MG63 (cell line): ENCODE results near the gene TANC1. TPM values are rescaled to one million over a fixed set of nuclear protein-coding genes. Genes with fewer than 3 reads are reported as not detected.
A peak's percentile ranks its signal among the peaks of the same experiment; 100 is the strongest.

Experiments used
- DNase-seq: peaks from one replicate; pipeline ENCODE4 v3.0.0-alpha.2; 2020
- H3K27me3 ChIP-seq: fragments of 250-450 bp; sonication (Bioruptor Pico); 2 replicates; pipeline ENCODE4 v1.5.1; 2020; ENCODE audit warnings: mild to moderate bottlenecking, moderate library complexity
- H3K36me3 ChIP-seq: fragments of 250-450 bp; sonication (Bioruptor Pico); 2 replicates; pipeline ENCODE4 v1.5.1; 2020; ENCODE audit warnings: mild to moderate bottlenecking, moderate library complexity
- H3K4me3 ChIP-seq: fragments of 250-450 bp; sonication (Bioruptor Pico); 2 replicates; pipeline ENCODE4 v1.5.1; 2020; ENCODE audit warnings: mild to moderate bottlenecking, moderate library complexity
- H3K9me3 ChIP-seq: fragments of 250-450 bp; sonication (Bioruptor Pico); 2 replicates; pipeline ENCODE4 v1.5.1; 2020; ENCODE audit warnings: mild to moderate bottlenecking, moderate library complexity
- total RNA-seq: library from RNA; depleted of rRNA; stranded (reverse); fragments of >200 nt; shearing (Covaris generic); gene quantifications from 2 replicates; pipeline ENCODE4 v1.2.3, GENCODE V29; 2014; ENCODE audit warnings: low replicate concordance

The TANC1 gene
- total RNA-seq, 1 experiment from 2014 or later, result 8.8 TPM

- Histone ChIP-seq H3K36me3 (peaks cover 11% of the 10 kb centered on the region), H3K4me3 (no peak overlapping the region), H3K9me3 (no peaks in the 10 kb centered on the region), H3K27me3 (no peaks in the 10 kb centered on the region)
- no peak for DNase-seq
Measured at GRCh38 chr2:159002462-159003111, 34.1 kb downstream of the TANC1 start.

- Histone ChIP-seq H3K9me3 (no peaks in the 10 kb centered on the region), H3K4me3 (no peak overlapping the region), H3K36me3 (peaks cover 11% of the 10 kb centered on the region), H3K27me3 (no peaks in the 10 kb centered on the region)
- no peak for DNase-seq
Measured at GRCh38 chr2:159003555-159003954, 35.1 kb downstream of the TANC1 start.

GRCh38 chr2:159004849-159005248 lies 36.4 kb downstream of the TANC1 start:
- Histone ChIP-seq H3K36me3 (peaks cover 11% of the 10 kb centered on the region), H3K9me3 (no peaks in the 10 kb centered on the region), H3K27me3 (no peaks in the 10 kb centered on the region), H3K4me3 (no peak overlapping the region)
- DNase-seq, result no peak

- no peak for DNase-seq
- H3K36me3 ChIP-seq, result peaks cover 10% of the 10 kb centered on the region
Measured at GRCh38 chr2:159009940-159010339, 41.5 kb downstream of the TANC1 start.

GRCh38 chr2:159010340-159010739 lies 41.9 kb downstream of the TANC1 start:
- H3K9me3 ChIP-seq, result peaks cover 10% of the 10 kb centered on the region
- H3K36me3 ChIP-seq, result peaks cover 6% of the 10 kb centered on the region
- no peaks in the 10 kb centered on the region for H3K27me3 ChIP-seq
- no peak overlapping the region for H3K4me3 ChIP-seq
- DNase-seq, result peak; percentile 84

More at GRCh38 chr2:159009940-159010339, 41.5 kb downstream of the TANC1 start:
- Histone ChIP-seq H3K27me3 (no peaks in the 10 kb centered on the region), H3K4me3 (no peak overlapping the region), H3K9me3 (peaks cover 7% of the 10 kb centered on the region)

- peaks cover 16% of the 10 kb centered on the region for H3K9me3 ChIP-seq
- no peaks in the 10 kb centered on the region for H3K27me3 ChIP-seq
- DNase-seq, result no peak
- no peak overlapping the region for H3K4me3 ChIP-seq
- H3K36me3 ChIP-seq, result peaks cover 10% of the 10 kb centered on the region
Measured at GRCh38 chr2:159010963-159011362, 42.5 kb downstream of the TANC1 start.

- Histone ChIP-seq H3K27me3 (no peaks in the 10 kb centered on the region), H3K9me3 (peaks cover 21% of the 10 kb centered on the region), H3K4me3 (no peak overlapping the region), H3K36me3 (peaks cover 11% of the 10 kb centered on the region)
- no peak for DNase-seq
Measured at GRCh38 chr2:159012142-159012541, 43.7 kb downstream of the TANC1 start.

GRCh38 chr2:159013103-159013502 lies 44.7 kb downstream of the TANC1 start:
- Histone ChIP-seq H3K27me3 (no peaks in the 10 kb centered on the region), H3K36me3 (peaks cover 11% of the 10 kb centered on the region), H3K9me3 (peaks cover 21% of the 10 kb centered on the region), H3K4me3 (no peak overlapping the region)
- no peak for DNase-seq

- Histone ChIP-seq H3K4me3 (no peak overlapping the region), H3K9me3 (peaks cover 21% of the 10 kb centered on the region), H3K36me3 (peaks cover 11% of the 10 kb centered on the region), H3K27me3 (no peaks in the 10 kb centered on the region)
- DNase-seq, result no peak
Measured at GRCh38 chr2:159015174-159015573, 46.7 kb downstream of the TANC1 start.

GRCh38 chr2:159015823-159016222 lies 47.4 kb downstream of the TANC1 start:
- DNase-seq, result no peak
- Histone ChIP-seq H3K36me3 (peaks cover 11% of the 10 kb centered on the region), H3K27me3 (no peaks in the 10 kb centered on the region), H3K4me3 (no peak overlapping the region), H3K9me3 (peaks cover 21% of the 10 kb centered on the region)

GRCh38 chr2:159017837-159018236 lies 49.4 kb downstream of the TANC1 start:
- DNase-seq, result no peak
- H3K9me3 ChIP-seq, result peaks cover 20% of the 10 kb centered on the region
- peaks cover 11% of the 10 kb centered on the region for H3K36me3 ChIP-seq

GRCh38 chr2:159019021-159019420 lies 50.6 kb downstream of the TANC1 start:
- Histone ChIP-seq H3K36me3 (peaks cover 9% of the 10 kb centered on the region), H3K4me3 (no peak overlapping the region), H3K9me3 (peaks cover 18% of the 10 kb centered on the region), H3K27me3 (no peaks in the 10 kb centered on the region)
- no peak for DNase-seq

More at GRCh38 chr2:159017837-159018236, 49.4 kb downstream of the TANC1 start:
- no peak overlapping the region for H3K4me3 ChIP-seq
- no peaks in the 10 kb centered on the region for H3K27me3 ChIP-seq

- no peaks in the 10 kb centered on the region for H3K9me3 ChIP-seq
- H3K4me3 ChIP-seq, result no peak overlapping the region
- H3K27me3 ChIP-seq, result no peaks in the 10 kb centered on the region
- no peak for DNase-seq
- no peaks in the 10 kb centered on the region for H3K36me3 ChIP-seq
Measured at GRCh38 chr2:159022019-159022418, 53.6 kb downstream of the TANC1 start.

GRCh38 chr2:159026170-159026569 lies 57.7 kb downstream of the TANC1 start:
- Histone ChIP-seq H3K9me3 (no peaks in the 10 kb centered on the region), H3K27me3 (no peaks in the 10 kb centered on the region), H3K36me3 (no peaks in the 10 kb centered on the region), H3K4me3 (no peak overlapping the region)
- DNase-seq, result no peak

- H3K9me3 ChIP-seq, result no peaks in the 10 kb centered on the region
- no peak for DNase-seq
- H3K36me3 ChIP-seq, result no peaks in the 10 kb centered on the region
- H3K27me3 ChIP-seq, result no peaks in the 10 kb centered on the region
- H3K4me3 ChIP-seq, result no peak overlapping the region
Measured at GRCh38 chr2:159028776-159029175, 60.3 kb downstream of the TANC1 start.

GRCh38 chr2:159029936-159030335 lies 61.5 kb downstream of the TANC1 start:
- no peaks in the 10 kb centered on the region for H3K36me3 ChIP-seq
- no peak overlapping the region for H3K4me3 ChIP-seq
- no peaks in the 10 kb centered on the region for H3K27me3 ChIP-seq
- no peaks in the 10 kb centered on the region for H3K9me3 ChIP-seq
- no peak for DNase-seq

GRCh38 chr2:159030674-159031380 lies 62.4 kb downstream of the TANC1 start:
- no peaks in the 10 kb centered on the region for H3K27me3 ChIP-seq
- H3K36me3 ChIP-seq, result no peaks in the 10 kb centered on the region
- no peak overlapping the region for H3K4me3 ChIP-seq
- no peaks in the 10 kb centered on the region for H3K9me3 ChIP-seq
- peak; percentile 71 for DNase-seq

- Histone ChIP-seq H3K4me3 (no peak overlapping the region), H3K27me3 (no peaks in the 10 kb centered on the region), H3K9me3 (peaks cover 4% of the 10 kb centered on the region; the same call in 1 of the 2 replicates), H3K36me3 (no peaks in the 10 kb centered on the region)
- DNase-seq, result no peak
Measured at GRCh38 chr2:159032146-159032545, 63.7 kb downstream of the TANC1 start.
